Measurements from ENCODE around the gene CRELD1.
A peak's percentile ranks its signal among the peaks of the same experiment; 100 is the strongest.
"Not testable (repeated sequence)": the region's sequence is repeated elsewhere in the genome, so short reads cannot be mapped to it uniquely, and the experiment has no call there.

CRELD1 gene

GRCh38 chr3:9934993-9935392 is 1.4 kb downstream of the CRELD1 start:
- DNase-seq (ENCODE audit: low read depth in 2 of 2) = no peak

DNA sequence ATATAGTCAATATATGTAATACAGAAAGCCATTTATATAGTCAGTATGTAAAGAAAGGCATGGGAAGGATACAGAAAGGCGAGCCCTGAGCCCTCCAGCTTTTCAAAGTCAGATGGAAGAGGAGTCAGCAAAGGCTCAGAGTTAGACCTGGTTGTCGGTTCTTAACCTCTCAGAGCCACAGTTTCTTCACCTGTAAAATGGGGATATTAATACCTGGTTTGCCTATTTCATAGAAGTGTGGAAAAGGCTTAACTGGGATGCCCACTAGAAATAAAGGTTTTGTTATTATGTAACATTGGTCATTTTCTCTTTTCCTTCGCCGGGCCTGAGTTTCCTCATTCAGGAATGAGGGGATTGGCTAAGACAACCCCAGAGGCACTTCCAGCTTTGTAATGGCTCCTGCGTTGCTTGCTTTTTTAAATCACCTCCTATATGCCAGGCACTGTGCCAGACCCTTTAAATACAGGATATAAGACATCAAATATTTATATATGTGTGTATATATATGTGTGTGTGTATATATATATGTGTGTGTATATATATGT is 2.4 kb downstream of the CRELD1 start:
- no peak for DNase-seq (ENCODE audit: low read depth in 2 of 2)

DNA sequence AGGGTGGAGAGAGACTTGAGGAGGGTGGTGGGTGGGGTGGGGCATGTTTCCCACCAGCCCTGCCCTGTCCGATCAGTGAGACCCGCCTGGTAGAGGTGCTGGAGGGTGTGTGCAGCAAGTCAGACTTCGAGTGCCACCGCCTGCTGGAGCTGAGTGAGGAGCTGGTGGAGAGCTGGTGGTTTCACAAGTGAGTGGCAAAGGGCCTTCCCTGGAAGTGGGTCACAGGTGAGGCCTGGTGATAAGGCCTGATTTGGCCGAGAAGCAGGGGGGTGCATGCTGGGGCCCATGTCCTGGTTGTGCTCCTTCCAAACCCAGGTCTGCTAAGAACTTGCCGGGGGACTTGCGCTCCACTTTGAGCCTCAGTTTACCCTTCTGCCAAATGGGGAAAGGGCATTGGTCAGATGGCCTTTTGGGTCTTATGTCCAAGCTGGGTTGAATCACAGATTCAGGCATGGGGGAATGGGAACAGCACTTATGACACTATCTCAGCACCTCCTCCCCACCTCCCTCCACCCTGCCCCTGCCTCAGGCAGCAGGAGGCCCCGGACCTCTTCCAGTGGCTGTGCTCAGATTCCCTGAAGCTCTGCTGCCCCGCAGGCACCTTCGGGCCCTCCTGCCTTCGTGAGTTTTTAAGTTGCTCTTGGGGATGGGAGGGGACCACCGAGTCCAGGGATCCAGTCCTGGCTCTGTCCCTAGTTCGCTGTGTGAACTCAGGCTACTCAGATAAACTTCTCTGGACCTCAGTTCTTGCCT is 4.0 kb downstream of the CRELD1 start:
- DNase-seq (ENCODE audit: low read depth in 2 of 2) = no peak

DNA sequence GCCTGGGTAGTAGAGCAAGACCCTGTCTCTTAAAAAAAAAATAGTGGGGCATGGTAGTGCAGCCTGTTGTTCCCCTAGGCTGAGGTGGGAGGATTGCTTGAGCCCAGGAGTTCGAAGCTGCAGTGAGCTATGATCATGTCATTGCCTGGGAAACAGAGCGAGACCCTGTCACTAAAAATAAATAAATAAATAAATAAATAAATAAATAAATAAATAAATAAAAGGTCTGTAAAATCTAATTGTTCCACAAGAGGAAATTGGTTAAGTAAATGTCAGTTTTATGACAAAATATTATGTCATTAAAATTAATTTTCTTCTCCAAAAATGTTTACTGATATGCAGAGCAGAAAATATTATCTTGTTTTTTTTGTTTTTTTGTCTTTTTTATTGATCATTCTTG is 5.3 kb downstream of the CRELD1 start:
- DNase-seq (ENCODE audit: low read depth in 2 of 2) = no peak

DNA sequence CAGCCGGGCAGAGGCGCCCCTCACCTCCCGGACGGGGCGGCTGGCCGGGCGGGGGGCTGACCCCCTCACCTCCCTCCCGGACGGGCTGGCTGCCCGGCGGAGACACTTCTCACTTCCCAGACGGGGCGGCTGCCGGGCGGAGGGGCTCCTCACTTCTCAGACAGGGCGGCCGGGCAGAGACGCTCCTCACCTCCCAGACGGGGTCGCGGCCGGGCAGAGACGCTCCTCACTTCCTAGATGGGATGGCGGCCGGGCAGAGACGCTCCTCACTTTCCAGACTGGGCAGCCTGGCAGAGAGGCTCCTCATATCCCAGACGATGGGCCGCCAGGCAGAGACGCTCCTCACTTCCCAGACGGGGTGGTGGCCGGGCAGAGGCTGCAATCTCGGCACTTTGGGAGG is 6.3 kb downstream of the CRELD1 start:
- not testable (repeated sequence) for DNase-seq (ENCODE audit: low read depth in 2 of 2)

DNA sequence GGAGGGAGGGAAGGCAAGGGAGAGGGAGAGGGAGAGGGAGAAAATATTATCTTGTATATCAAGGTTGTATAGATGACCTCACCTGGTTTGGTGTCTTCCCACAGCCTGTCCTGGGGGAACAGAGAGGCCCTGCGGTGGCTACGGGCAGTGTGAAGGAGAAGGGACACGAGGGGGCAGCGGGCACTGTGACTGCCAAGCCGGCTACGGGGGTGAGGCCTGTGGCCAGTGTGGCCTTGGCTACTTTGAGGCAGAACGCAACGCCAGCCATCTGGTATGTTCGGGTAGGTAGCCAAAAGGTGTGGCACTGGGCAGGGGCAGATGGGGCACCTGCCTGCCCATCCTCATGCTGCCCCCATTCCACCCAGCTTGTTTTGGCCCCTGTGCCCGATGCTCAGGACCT is 7.1 kb downstream of the CRELD1 start:
- DNase-seq (ENCODE audit: low read depth in 2 of 2) = no peak

- no peak for DNase-seq (ENCODE audit: low read depth in 2 of 2)
Observed at GRCh38 chr3:9942164-9942563, 8.5 kb downstream of the CRELD1 start.

DNA sequence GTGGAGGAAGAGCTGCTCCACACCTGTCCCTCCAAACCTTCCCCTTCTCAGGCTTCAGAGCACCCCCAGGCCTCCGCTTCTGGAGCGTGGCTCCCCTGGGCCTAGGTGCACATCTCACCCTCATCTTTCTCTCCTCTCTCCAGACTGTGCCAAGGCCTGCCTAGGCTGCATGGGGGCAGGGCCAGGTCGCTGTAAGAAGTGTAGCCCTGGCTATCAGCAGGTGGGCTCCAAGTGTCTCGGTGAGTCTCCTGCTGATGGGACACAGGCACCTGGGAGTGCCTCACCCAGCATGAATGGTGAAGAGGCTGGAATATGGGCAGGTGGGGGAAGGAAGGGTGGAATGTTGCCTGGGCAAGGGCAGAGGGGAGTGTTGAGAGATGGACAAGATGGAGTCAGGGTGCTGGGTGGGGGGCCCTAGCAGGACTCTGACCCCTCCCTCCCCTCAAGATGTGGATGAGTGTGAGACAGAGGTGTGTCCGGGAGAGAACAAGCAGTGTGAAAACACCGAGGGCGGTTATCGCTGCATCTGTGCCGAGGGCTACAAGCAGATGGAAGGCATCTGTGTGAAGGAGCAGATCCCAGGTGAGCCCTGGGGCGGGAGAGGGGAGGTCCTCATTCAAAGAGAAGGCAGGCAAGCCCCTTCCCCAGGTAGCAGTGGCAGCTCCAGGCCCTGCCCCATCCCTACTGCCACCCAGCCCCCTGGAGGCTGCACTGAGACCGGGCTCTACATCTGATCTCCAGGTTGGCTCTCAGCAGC is 9.5 kb downstream of the CRELD1 start:
- no peak for DNase-seq (ENCODE audit: low read depth in 2 of 2)

GRCh38 chr3:9944271-9944670 is 10.6 kb downstream of the CRELD1 start:
- DNase-seq (ENCODE audit: low read depth in 2 of 2) = no peak

GRCh38 chr3:9945358-9945757 is 11.7 kb downstream of the CRELD1 start:
- no peak for DNase-seq (ENCODE audit: low read depth in 2 of 2)

DNA sequence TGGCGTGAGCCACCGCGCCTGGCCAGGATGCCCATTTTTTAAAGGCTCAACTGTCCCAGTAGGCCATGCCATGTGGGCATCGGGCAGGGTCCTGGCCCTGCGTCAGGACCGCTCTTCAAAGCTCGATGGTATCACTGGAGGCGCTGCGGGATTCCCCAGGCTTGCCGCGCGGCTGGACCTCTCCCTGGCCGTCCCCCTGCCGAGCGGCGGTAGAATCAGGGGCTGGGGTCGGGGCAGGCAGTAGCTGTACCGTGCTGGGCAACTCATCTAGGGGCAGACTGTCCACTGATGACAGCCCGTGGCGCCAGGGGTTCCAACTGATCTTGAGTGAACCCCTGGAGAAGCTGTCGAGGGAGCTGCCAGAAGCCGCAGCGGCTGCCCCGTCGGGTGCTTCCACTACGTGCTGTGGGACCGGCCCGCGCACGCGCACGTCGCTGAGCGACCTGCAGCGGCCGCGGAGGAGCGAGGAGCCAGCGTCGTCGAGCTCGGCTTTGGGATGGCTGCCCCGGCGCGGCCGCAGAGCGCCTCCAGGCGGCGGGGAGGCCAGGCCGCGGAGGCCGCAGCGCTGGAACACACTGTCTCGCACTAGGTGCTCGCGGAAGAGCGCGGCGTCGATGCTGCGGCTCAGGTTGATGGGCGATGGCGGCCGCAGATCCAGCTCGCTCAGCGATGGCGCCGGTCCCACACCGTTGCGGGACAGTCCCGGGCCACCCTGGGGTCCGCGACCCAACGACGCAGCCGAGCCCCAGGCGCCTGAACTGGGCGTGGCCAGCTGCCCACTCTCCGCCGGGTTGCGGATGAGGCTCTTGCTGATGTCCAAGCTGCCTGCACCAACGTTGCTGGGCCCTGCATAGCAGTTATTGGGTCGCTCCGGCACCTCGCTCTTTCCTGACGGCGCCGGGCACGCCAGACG is 12.7 kb downstream of the CRELD1 start:
- peak; percentile 50 to 66 for DNase-seq (ENCODE audit: low read depth in 2 of 2)

DNA sequence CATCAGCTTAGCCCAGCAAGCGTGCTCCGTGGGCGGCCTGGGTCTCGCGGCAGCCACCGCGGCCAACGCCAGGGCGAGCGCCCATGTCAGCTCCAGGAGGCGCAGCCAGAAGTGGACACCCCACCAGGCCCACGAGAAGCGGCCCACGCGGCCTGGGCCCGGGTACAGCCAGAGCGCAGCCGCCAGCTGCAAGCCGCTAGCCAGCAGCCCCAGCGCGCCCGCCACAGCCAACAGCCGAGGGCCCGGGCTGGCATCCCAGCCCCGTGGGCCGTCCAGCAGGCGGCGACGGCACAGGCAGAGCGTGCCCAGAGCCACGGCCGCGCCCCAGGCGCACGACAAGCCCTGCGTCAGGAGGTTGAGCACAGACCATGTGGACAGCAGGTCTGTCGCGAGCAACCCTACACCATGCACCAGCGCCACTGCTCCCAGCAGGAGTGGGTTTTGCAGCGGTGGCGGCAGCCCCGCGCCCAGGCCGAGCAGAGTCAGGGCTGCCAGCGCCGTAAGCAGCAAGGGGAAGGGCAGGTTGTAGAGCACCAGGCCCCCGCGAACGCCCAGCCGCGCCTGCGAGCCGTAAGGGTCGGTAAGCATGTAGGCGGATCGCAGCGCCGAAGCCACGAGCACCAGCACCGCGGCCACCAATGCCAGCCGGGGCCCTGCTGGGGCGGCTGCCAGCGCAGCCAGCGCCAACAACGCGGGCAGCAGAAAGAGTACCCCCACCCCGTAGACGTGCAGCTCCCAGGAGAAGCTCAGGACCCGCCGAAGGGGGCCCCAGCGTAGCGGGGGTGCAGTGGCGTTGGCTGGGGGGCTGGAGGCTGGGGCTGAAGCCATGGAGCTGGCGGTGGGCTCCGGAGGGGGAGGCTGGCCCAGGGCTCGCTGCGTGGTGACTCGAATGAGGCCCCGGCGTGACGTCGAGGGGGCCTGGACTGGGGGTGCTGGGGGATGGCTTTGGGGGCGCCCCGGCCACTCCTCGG is 13.7 kb downstream of the CRELD1 start:
- DNase-seq (ENCODE audit: low read depth in 2 of 2) = no peak

- no peak for DNase-seq (ENCODE audit: low read depth in 2 of 2)
Observed at GRCh38 chr3:9948586-9948985, 15.0 kb downstream of the CRELD1 start.

DNA sequence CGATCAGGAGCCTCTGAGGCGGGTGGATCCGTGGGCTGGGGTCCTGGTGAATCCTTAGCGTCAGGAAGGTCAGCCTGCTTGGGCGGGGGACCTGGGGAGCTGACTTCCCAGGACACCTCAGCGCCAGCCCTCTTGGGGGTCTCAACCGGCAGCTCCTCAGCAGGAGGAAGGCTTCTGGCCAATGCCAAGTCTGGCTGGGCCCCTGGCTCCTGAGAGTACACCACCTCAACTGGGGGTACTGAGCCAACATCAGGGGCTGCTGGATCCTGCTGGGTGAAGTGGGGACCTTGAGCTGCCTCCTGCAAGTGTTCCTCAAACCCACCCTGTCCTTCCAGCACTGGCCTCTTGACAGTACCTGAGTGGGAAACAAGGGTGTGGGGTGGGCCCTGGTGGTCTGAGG is 15.5 kb downstream of the CRELD1 start:
- no peak for DNase-seq (ENCODE audit: low read depth in 2 of 2)

GRCh38 chr3:9949626-9950025 is 16.0 kb downstream of the CRELD1 start:
- DNase-seq (ENCODE audit: low read depth in 2 of 2) = no peak

DNA sequence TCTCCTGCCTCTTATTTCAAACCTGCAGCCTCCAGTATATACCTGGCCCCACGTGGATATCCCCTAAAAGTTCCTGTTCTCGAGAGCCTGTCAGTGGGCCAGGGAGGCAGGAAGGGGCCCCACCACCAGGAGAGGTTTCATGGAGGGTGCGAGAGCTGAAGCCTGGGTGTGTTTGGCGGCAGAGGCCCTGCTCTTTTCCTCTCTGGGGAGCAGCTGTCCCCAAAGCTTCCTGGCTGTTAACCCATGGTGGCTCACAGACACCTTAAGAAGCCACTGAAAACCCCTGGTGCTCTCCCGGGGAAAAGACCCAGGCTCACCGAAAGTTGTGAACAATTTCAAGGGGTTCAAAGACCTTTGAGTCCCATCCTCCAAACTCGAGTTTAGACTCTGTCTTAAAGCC is 17.5 kb downstream of the CRELD1 start:
- DNase-seq (ENCODE audit: low read depth in 2 of 2) = no peak

GRCh38 chr3:9951598-9951961 is 17.9 kb downstream of the CRELD1 start:
- DNase-seq (ENCODE audit: low read depth in 2 of 2) = no peak

- no peak for DNase-seq (ENCODE audit: low read depth in 2 of 2)
Observed at GRCh38 chr3:9951962-9952805, 18.6 kb downstream of the CRELD1 start, which contains the start of gene PRRT3. Gene PRRT3 (minus strand): TSS chr3:9952408. CDS start chr3:9950115, 2,293 bp downstream.

DNA sequence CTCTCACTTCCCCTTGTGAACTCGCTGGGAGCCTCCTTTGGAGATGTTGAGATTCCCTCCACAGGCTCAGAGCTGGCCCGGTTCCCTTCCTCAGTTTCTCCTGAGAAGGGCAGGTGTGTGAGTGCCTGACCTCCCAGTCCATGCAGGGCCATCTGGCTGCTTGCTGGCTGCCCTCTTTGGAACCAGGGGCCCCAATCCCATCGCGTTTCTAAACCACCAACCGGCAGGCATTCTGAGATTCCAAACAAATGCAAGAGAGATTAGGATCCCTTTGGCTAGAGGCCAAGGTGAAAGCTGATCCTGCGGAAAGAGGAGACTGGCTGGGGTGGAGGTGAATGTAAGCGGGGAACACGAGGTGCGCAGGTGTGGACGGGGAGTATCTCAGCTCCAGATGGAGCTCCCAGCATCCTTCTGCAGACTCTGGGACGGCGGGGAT is 21.5 kb downstream of the CRELD1 start:
- no peak for DNase-seq (ENCODE audit: low read depth in 2 of 2)
